ENCODE results near the gene TTN. TPM values are rescaled to one million over a fixed set of nuclear protein-coding genes. Genes with fewer than 3 reads are reported as not detected.

TTN gene
- total and polyA plus RNA-seq, 2 donors (not counting 1 experiment from before 2014, with no cell fraction given) = 0.14 to 0.33 TPM

GRCh38 chr2:178681081-178681480, 126.1 kb downstream of the TTN start:
- Histone ChIP-seq H3K9me3 (ENCODE audit: control insufficient read depth, insufficient read depth, low read depth, low read length) (no peaks in the 10 kb centered on the region), H2AFZ (ENCODE audit: low read length) (no peak overlapping the region), H3K36me3 (ENCODE audit: control insufficient read depth, insufficient read depth, low read length) (no peaks in the 10 kb centered on the region), H4K20me1 (ENCODE audit: control insufficient read depth, extremely low read depth, insufficient read depth, low read length) (no peaks in the 10 kb centered on the region), H3K4me2 (ENCODE audit: extremely low read depth, insufficient read depth, low read length) (no peak overlapping the region), H3K27ac (ENCODE audit: insufficient read depth, low read length) (no peak overlapping the region), H3K9ac (ENCODE audit: insufficient read depth, low read length) (no peak overlapping the region), H3K4me3 (replicated peaks in 1 of 4; ENCODE audit: control extremely low read depth in 1 of 4, insufficient read depth in 1 of 4, low read depth in 3 of 4, low read length in 4 of 4) (no peak overlapping the region), H3K27me3 (ENCODE audit: control insufficient read depth, insufficient read depth, low read length) (no peaks in the 10 kb centered on the region), H3K79me2 (ENCODE audit: control insufficient read depth, insufficient read depth, low read length) (no peaks in the 10 kb centered on the region), H3K4me1 (ENCODE audit: control insufficient read depth, extremely low read depth, insufficient read depth, low read length) (no peaks in the 10 kb centered on the region)
- TF ChIP-seq CTCF (conservative IDR thresholded peaks at IDR 0.05 in 1 of 2, IDR thresholded peaks at IDR 0.05 in 1 of 2; ENCODE audit: low read depth in 1 of 2, low read length in 2 of 2) (no peak), EZH2 (IDR thresholded peaks at IDR 0.05; ENCODE audit: low read length, missing control alignments) (no peak)
- DNase-seq (ENCODE audit: low read depth in 2 of 2) = no peak

DNA sequence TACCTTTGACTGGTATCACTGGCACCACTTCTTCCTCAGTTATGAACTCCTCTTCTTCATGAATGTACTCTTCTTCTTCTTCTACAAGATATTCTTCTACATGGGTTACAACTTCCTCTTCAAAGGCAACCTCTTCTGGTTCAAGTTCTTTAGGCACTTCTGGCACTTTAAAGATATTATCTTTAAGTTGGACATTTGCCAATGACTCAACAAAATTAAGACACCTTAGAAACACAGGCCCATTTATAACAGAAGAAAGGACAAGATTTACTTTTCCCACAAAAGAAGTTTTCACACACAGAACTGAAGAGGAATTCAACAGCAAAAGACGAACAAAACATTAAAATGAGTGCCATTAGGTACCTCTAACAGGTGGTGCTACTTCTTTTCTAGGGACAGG, 127.3 kb downstream of the TTN start:
- Histone ChIP-seq H3K79me2 (ENCODE audit: control insufficient read depth, insufficient read depth, low read length) (no peaks in the 10 kb centered on the region), H3K27me3 (ENCODE audit: control insufficient read depth, insufficient read depth, low read length) (no peaks in the 10 kb centered on the region), H3K9ac (ENCODE audit: insufficient read depth, low read length) (no peak overlapping the region), H2AFZ (ENCODE audit: low read length) (no peak overlapping the region), H3K27ac (ENCODE audit: insufficient read depth, low read length) (no peak overlapping the region), H3K4me2 (ENCODE audit: extremely low read depth, insufficient read depth, low read length) (no peak overlapping the region), H4K20me1 (ENCODE audit: control insufficient read depth, extremely low read depth, insufficient read depth, low read length) (no peaks in the 10 kb centered on the region), H3K4me3 (replicated peaks in 1 of 4; ENCODE audit: control extremely low read depth in 1 of 4, insufficient read depth in 1 of 4, low read depth in 3 of 4, low read length in 4 of 4) (no peak overlapping the region), H3K4me1 (ENCODE audit: control insufficient read depth, extremely low read depth, insufficient read depth, low read length) (no peaks in the 10 kb centered on the region), H3K36me3 (ENCODE audit: control insufficient read depth, insufficient read depth, low read length) (no peaks in the 10 kb centered on the region), H3K9me3 (ENCODE audit: control insufficient read depth, insufficient read depth, low read depth, low read length) (no peaks in the 10 kb centered on the region)
- no peak for DNase-seq (ENCODE audit: low read depth in 2 of 2)
- TF ChIP-seq EZH2 (IDR thresholded peaks at IDR 0.05; ENCODE audit: low read length, missing control alignments) (no peak), CTCF (conservative IDR thresholded peaks at IDR 0.05 in 1 of 2, IDR thresholded peaks at IDR 0.05 in 1 of 2; ENCODE audit: low read depth in 1 of 2, low read length in 2 of 2) (no peak)

DNA sequence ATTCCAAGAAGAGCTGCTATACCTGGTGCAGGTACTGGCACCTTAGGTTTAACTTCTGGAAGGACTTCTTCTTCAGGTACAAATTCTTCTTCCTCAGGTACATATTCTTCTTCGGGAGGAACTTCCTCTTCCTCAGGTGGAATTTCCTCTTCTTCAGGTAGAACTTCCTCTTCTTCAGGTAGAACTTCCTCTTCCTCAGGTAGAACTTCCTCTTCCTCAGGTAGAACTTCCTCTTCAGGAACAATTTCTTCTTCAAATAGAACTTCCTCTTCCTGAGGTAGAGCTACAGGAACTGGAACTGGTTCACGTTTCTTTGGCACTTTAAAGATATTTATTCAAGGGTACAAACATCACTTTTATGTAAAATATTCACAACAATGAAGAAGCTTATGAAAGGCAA, 129.6 kb downstream of the TTN start:
- H3K4me3 ChIP-seq (replicated peaks in 1 of 4; ENCODE audit: control extremely low read depth in 1 of 4, insufficient read depth in 1 of 4, low read depth in 3 of 4, low read length in 4 of 4) = no peak overlapping the region
- no peaks in the 10 kb centered on the region for H4K20me1 ChIP-seq (ENCODE audit: control insufficient read depth, extremely low read depth, insufficient read depth, low read length)
- H3K79me2 ChIP-seq (ENCODE audit: control insufficient read depth, insufficient read depth, low read length) = no peaks in the 10 kb centered on the region
- H3K9me3 ChIP-seq (ENCODE audit: control insufficient read depth, insufficient read depth, low read depth, low read length) = no peaks in the 10 kb centered on the region
- no peaks in the 10 kb centered on the region for H3K36me3 ChIP-seq (ENCODE audit: control insufficient read depth, insufficient read depth, low read length)
- no peaks in the 10 kb centered on the region for H3K27me3 ChIP-seq (ENCODE audit: control insufficient read depth, insufficient read depth, low read length)
- H2AFZ ChIP-seq (ENCODE audit: low read length) = no peak overlapping the region
- no peak overlapping the region for H3K4me2 ChIP-seq (ENCODE audit: extremely low read depth, insufficient read depth, low read length)
- no peak overlapping the region for H3K9ac ChIP-seq (ENCODE audit: insufficient read depth, low read length)
- no peak for DNase-seq (ENCODE audit: low read depth in 2 of 2)
- TF ChIP-seq CTCF (conservative IDR thresholded peaks at IDR 0.05 in 1 of 2, IDR thresholded peaks at IDR 0.05 in 1 of 2; ENCODE audit: low read depth in 1 of 2, low read length in 2 of 2) (no peak), EZH2 (IDR thresholded peaks at IDR 0.05; ENCODE audit: low read length, missing control alignments) (no peak)
- no peaks in the 10 kb centered on the region for H3K4me1 ChIP-seq (ENCODE audit: control insufficient read depth, extremely low read depth, insufficient read depth, low read length)
- H3K27ac ChIP-seq (ENCODE audit: insufficient read depth, low read length) = no peak overlapping the region

All from fibroblast of lung (primary cell).